Glutamatergic neuron (in vitro differentiated cells): Measurements from ENCODE around the gene ITCH. TPM values are rescaled to one million over a fixed set of nuclear protein-coding genes. Genes with fewer than 3 reads are reported as not detected.
"Not testable (repeated sequence)": the region's sequence is repeated elsewhere in the genome, so short reads cannot be mapped to it uniquely, and the experiment has no call there.

ENCODE experiments used
- DNase-seq: peaks from one replicate; pipeline ENCODE4 v3.0.0; 2022
- H3K27ac Mint-ChIP-seq: one replicate; pipeline ENCODE4 v1.8.0; 2020; ENCODE audit warnings: mild to moderate bottlenecking, mixed read lengths, inconsistent platforms; ENCODE audit not compliant: unreplicated experiment
- H3K27me3 Mint-ChIP-seq: one replicate; pipeline ENCODE4 v1.8.0; 2020; ENCODE audit warnings: mild to moderate bottlenecking, moderate library complexity, mixed read lengths, inconsistent platforms; ENCODE audit not compliant: unreplicated experiment
- H3K36me3 Mint-ChIP-seq: one replicate; pipeline ENCODE4 v1.8.0; 2020; ENCODE audit warnings: mild to moderate bottlenecking, mixed read lengths, inconsistent platforms; ENCODE audit not compliant: unreplicated experiment
- H3K4me1 Mint-ChIP-seq: one replicate; pipeline ENCODE4 v1.8.0; 2020; ENCODE audit warnings: mild to moderate bottlenecking, low read depth, mixed read lengths, inconsistent platforms; ENCODE audit not compliant: unreplicated experiment
- H3K4me3 Mint-ChIP-seq: one replicate; pipeline ENCODE4 v1.8.0; 2020; ENCODE audit warnings: mild to moderate bottlenecking, mixed read lengths, inconsistent platforms; ENCODE audit not compliant: unreplicated experiment
- H3K9me3 Mint-ChIP-seq: one replicate; pipeline ENCODE4 v1.8.0; 2020; ENCODE audit warnings: mild to moderate bottlenecking, moderate library complexity, mixed read lengths, inconsistent platforms; ENCODE audit not compliant: unreplicated experiment
- CTCF ChIP-seq: fragments of 200-600 bp; sonication (generic); IDR thresholded peaks from one replicate; pipeline ENCODE4 v1.5.0; 2021; ENCODE audit not compliant: partially characterized antibody, unreplicated experiment
- total RNA-seq: library from RNA; stranded (reverse); fragmentation: NEBNext Ultra II Directional; extraction: Animal tissue kit (Norgen Biotek cat#: 25700); gene quantifications from one replicate; pipeline ENCODE4 v1.2.1, GENCODE V29; 2021; ENCODE audit not compliant: unreplicated experiment

Gene ITCH
- total RNA-seq, 1 donor from 2014 or later: 59.4 TPM

DNA sequence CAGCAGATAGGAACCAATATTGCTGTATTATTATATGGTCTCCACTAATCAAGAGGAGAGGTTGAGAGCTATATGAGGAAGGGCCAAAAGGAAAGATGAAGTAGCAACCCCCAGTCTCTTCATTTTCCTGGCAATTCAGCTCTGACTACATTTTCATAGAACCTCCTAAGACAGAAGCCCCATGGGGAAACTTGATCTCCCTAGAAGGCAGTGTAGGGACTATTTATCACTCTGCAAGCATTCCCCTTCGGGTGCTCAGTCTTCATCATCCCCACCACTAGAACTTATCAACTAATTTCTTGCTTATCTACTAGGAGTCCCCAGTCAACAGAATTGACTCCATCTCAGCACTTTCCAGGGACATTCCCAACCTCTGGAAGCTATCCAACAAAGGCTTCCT, 25.5 kb upstream of the ITCH start:
- H3K36me3 Mint-ChIP-seq: no peaks in the 10 kb centered on the region
- no peaks in the 10 kb centered on the region for H3K27me3 Mint-ChIP-seq
- no peak overlapping the region for H3K4me3 Mint-ChIP-seq
- no peak for DNase-seq
- no peaks in the 10 kb centered on the region for H3K4me1 Mint-ChIP-seq
- H3K9me3 Mint-ChIP-seq: no peaks in the 10 kb centered on the region
- H3K27ac Mint-ChIP-seq: no peak overlapping the region
- TF ChIP-seq CTCF: no peak

GRCh38 chr20:34337982-34338726, 24.9 kb upstream of the ITCH start:
- H3K36me3 Mint-ChIP-seq: no peaks in the 10 kb centered on the region
- no peaks in the 10 kb centered on the region for H3K9me3 Mint-ChIP-seq
- no peaks in the 10 kb centered on the region for H3K4me1 Mint-ChIP-seq
- no peaks in the 10 kb centered on the region for H3K27me3 Mint-ChIP-seq
- DNase-seq: no peak
- no peak overlapping the region for H3K4me3 Mint-ChIP-seq
- no peak overlapping the region for H3K27ac Mint-ChIP-seq
- TF ChIP-seq CTCF: no peak

GRCh38 chr20:34340726-34341125, 22.3 kb upstream of the ITCH start:
- H3K4me1 Mint-ChIP-seq, H3K27me3 Mint-ChIP-seq, H3K36me3 Mint-ChIP-seq, H3K9me3 Mint-ChIP-seq, H3K4me3 Mint-ChIP-seq, DNase-seq: not testable (repeated sequence)
- peak overlapping the region; percentile 59 for H3K27ac Mint-ChIP-seq

DNA sequence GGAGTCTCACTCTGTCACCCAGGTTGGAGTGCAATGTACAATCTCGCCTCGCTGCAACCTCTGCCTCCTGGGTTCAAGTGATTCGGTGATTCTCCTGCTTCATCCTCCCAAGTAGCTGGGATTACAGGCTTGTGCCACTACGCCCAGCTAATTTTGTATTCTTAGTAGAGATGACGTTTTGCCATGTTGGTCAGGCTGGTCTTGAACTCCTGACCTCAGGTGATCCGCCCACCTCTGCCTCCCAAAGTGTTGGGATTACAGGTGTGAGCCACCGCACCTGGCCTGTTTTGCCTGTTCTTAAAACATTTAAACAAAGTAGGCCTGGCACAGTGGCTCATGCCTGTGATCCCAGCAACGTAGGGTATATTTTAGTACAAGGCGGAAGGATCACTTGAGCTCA, 21.9 kb upstream of the ITCH start:
- not testable (repeated sequence) for DNase-seq, H3K36me3 Mint-ChIP-seq, H3K27me3 Mint-ChIP-seq, H3K9me3 Mint-ChIP-seq, H3K4me3 Mint-ChIP-seq, H3K4me1 Mint-ChIP-seq, H3K27ac Mint-ChIP-seq

GRCh38 chr20:34343458-34344211, 19.4 kb upstream of the ITCH start:
- Mint-ChIP-seq H3K4me3 (no peak overlapping the region), H3K27me3 (no peaks in the 10 kb centered on the region), H3K9me3 (no peaks in the 10 kb centered on the region), H3K4me1 (no peaks in the 10 kb centered on the region), H3K36me3 (no peaks in the 10 kb centered on the region), H3K27ac (no peak overlapping the region)
- TF ChIP-seq CTCF: no peak
- no peak for DNase-seq

- no peak for TF ChIP-seq CTCF
- no peaks in the 10 kb centered on the region for H3K36me3 Mint-ChIP-seq
- no peak overlapping the region for H3K4me3 Mint-ChIP-seq
- no peaks in the 10 kb centered on the region for H3K9me3 Mint-ChIP-seq
- no peaks in the 10 kb centered on the region for H3K27me3 Mint-ChIP-seq
- no peaks in the 10 kb centered on the region for H3K4me1 Mint-ChIP-seq
- H3K27ac Mint-ChIP-seq: no peak overlapping the region
- DNase-seq: no peak
Measured at GRCh38 chr20:34344238-34344637, 18.8 kb upstream of the ITCH start.
